Measurements from ENCODE around the gene KLRK1.
"Not testable (repeated sequence)": the region's sequence is repeated elsewhere in the genome, so short reads cannot be mapped to it uniquely, and the experiment has no call there.

Gene KLRK1

GRCh38 chr12:10358131-10358530, 31.7 kb downstream of the KLRK1 start:
- Histone ChIP-seq H3K27me3 (ENCODE audit: insufficient read depth, poor library complexity, severe bottlenecking) (no peaks in the 10 kb centered on the region), H3K4me3 (replicated peaks; ENCODE audit: insufficient read depth, low read length) (no peak overlapping the region), H3K27ac (replicated peaks) (no peak overlapping the region)
- no peak for DNase-seq (ENCODE audit: low read depth in 1 of 2, low spot score in 1 of 2)
- TF ChIP-seq GABPA (IDR thresholded peaks at IDR 0.05; ENCODE audit: low read depth) (no peak), REST (IDR thresholded peaks at IDR 0.05; ENCODE audit: insufficient replicate concordance, low read depth) (no peak), POLR2AphosphoS5 (IDR thresholded peaks at IDR 0.05; ENCODE audit: low read depth) (no peak)

GRCh38 chr12:10354502-10354901, 35.3 kb downstream of the KLRK1 start:
- TF ChIP-seq CTCF (IDR thresholded peaks at IDR 0.05; ENCODE audit: insufficient read depth, low read length) (no peak), POLR2AphosphoS5 (IDR thresholded peaks at IDR 0.05; ENCODE audit: low read depth) (no peak), GABPA (IDR thresholded peaks at IDR 0.05; ENCODE audit: low read depth) (no peak), REST (IDR thresholded peaks at IDR 0.05; ENCODE audit: insufficient replicate concordance, low read depth) (no peak), SPI1 (IDR thresholded peaks at IDR 0.05; ENCODE audit: borderline replicate concordance, low read depth) (no peak)
- DNase-seq (ENCODE audit: low read depth in 1 of 2, low spot score in 1 of 2): no peak
- H3K27me3 ChIP-seq (ENCODE audit: insufficient read depth, poor library complexity, severe bottlenecking): no peaks in the 10 kb centered on the region
- H3K4me3 ChIP-seq (replicated peaks; ENCODE audit: insufficient read depth, low read length): no peak overlapping the region
- no peak overlapping the region for H3K27ac ChIP-seq (replicated peaks)

GRCh38 chr12:10354071-10354470, 35.8 kb downstream of the KLRK1 start:
- Histone ChIP-seq H3K27me3 (ENCODE audit: insufficient read depth, poor library complexity, severe bottlenecking) (no peaks in the 10 kb centered on the region), H3K27ac (replicated peaks) (no peak overlapping the region), H3K4me3 (replicated peaks; ENCODE audit: insufficient read depth, low read length) (no peak overlapping the region)
- DNase-seq (ENCODE audit: low read depth in 1 of 2, low spot score in 1 of 2): no peak
- no peak for TF ChIP-seq SPI1 (IDR thresholded peaks at IDR 0.05; ENCODE audit: borderline replicate concordance, low read depth)
- no peak for TF ChIP-seq POLR2AphosphoS5 (IDR thresholded peaks at IDR 0.05; ENCODE audit: low read depth)
- no peak for TF ChIP-seq CTCF (IDR thresholded peaks at IDR 0.05; ENCODE audit: insufficient read depth, low read length)
- no peak for TF ChIP-seq GABPA (IDR thresholded peaks at IDR 0.05; ENCODE audit: low read depth)
- TF ChIP-seq REST (IDR thresholded peaks at IDR 0.05; ENCODE audit: insufficient replicate concordance, low read depth): no peak

- H3K4me3 ChIP-seq (replicated peaks; ENCODE audit: insufficient read depth, low read length); H3K27ac ChIP-seq (replicated peaks); DNase-seq (ENCODE audit: low read depth in 1 of 2, low spot score in 1 of 2); H3K27me3 ChIP-seq (ENCODE audit: insufficient read depth, poor library complexity, severe bottlenecking): not testable (repeated sequence)
Observed at GRCh38 chr12:10351457-10351856, 38.4 kb downstream of the KLRK1 start.
